ENCODE data around the gene PDZD2.

DNA sequence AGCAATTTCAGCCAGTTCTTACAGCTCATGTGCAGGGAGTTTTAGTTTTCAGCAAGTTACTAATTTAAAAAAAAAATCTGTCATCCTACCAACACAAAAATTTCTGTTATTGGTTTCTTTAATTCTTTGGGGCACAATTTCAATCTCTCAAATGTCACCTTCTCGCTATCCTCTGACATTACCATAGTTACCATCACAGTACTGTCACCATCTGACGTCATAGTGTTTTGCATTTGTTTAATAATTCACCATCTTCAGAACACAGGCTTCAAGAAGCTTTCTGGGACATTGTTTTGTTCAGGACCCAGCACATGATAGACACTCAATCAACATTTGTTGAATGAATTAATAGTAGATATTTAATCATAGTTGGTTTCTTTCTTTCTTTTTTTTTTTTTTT, 155.1 kb downstream of the PDZD2 start:
- TF ChIP-seq, protein P1, sequence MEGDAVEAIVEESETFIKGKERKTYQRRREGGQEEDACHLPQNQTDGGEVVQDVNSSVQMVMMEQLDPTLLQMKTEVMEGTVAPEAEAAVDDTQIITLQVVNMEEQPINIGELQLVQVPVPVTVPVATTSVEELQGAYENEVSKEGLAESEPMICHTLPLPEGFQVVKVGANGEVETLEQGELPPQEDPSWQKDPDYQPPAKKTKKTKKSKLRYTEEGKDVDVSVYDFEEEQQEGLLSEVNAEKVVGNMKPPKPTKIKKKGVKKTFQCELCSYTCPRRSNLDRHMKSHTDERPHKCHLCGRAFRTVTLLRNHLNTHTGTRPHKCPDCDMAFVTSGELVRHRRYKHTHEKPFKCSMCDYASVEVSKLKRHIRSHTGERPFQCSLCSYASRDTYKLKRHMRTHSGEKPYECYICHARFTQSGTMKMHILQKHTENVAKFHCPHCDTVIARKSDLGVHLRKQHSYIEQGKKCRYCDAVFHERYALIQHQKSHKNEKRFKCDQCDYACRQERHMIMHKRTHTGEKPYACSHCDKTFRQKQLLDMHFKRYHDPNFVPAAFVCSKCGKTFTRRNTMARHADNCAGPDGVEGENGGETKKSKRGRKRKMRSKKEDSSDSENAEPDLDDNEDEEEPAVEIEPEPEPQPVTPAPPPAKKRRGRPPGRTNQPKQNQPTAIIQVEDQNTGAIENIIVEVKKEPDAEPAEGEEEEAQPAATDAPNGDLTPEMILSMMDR (conservative IDR thresholded peaks at IDR 0.05 in 1 of 2, IDR thresholded peaks at IDR 0.05 in 1 of 2; ENCODE audit: extremely low read depth in 1 of 2, insufficient read depth in 1 of 2, low read depth in 1 of 2, low read length in 2 of 2): no peak
- TF ChIP-seq EZH2 (IDR thresholded peaks at IDR 0.05; ENCODE audit: borderline replicate concordance, low read length): no peak

Data from mammary epithelial cell (primary cell).